HTR-8/SVneo (cell line): ENCODE results near the gene A2ML1.
A peak's percentile ranks its signal among the peaks of the same experiment; 100 is the strongest.
"Not testable (repeated sequence)": the region's sequence is repeated elsewhere in the genome, so short reads cannot be mapped to it uniquely, and the experiment has no call there.

ENCODE experiments used
- DNase-seq: peaks from one replicate; pipeline ENCODE4 v3.0.0; 2011; ENCODE audit warnings: low spot score, mixed read lengths; ENCODE audit not compliant: insufficient read length
- FAIRE-seq: peaks from 2 replicates; lab custom pipeline; 2011; peaks lifted over from hg19 to GRCh38; lab: Jason Lieb, UNC

A2ML1 gene

DNA sequence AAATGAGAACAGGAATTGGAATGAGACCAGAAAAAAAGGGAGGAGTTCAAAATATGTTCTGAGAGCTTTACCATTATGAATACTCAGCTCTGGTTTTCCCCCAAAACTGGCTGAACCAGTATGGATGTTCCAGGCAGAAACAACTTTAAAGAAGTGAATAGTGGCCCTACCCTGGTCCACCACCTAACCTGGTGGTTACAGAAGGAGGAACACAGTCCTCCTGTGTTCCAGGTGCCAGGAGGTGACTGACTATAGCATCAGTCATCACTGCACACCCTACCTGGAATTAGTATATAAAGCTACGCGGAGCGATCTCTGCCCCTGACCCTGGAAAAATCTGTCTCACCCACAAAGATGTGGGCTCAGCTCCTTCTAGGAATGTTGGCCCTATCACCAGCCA, at the start of gene A2ML1:
Gene A2ML1, plus strand, starts transcription at position 324 of the 400 bp plus-strand sequence. Its CDS starts 31 bp downstream, at position 355.
- FAIRE-seq, result no peak

DNA sequence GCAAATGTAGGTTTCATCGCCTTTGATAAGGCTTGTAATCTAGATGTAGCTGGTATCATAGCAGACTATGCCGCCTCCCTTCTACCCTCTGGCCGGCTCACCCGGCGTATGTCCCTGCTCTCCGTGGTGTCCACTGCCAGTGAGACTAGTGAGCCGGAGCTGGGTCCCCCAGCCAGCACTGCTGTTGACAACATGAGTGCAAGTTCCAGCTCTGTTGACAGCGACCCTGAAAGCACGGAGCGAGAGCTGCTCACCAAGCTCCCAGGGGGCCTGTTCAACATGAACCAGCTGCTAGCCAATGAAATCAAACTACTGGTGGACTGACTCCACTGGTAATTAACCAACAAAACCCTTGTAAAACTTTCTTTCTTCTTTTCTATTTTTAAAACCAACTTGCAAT, 49.0 kb upstream of the A2ML1 start:
- no peak for FAIRE-seq
- DNase-seq, result no peak

More for the DNA sequence above, at the start of gene A2ML1:
- no peak for DNase-seq

DNA sequence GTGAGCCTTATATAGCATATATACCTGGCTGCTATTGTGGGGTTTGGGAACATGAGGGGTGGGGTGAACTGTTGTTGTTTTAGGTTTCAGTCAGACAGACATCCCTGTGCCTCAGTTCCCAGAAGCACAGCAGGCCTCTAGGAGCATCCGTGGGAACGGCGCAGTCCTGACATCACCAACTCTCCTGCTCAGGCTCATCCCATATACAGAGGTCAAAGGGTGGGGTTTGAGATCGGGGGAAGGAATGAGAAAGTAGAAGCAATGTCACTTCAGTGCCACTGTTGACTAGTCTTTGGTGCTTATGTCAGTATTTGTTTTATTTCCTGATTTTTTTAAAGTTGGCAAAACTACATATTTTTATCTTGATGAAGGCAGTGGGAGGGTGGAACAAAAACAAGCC, 43.1 kb upstream of the A2ML1 start:
- no peak for FAIRE-seq
- no peak for DNase-seq

DNA sequence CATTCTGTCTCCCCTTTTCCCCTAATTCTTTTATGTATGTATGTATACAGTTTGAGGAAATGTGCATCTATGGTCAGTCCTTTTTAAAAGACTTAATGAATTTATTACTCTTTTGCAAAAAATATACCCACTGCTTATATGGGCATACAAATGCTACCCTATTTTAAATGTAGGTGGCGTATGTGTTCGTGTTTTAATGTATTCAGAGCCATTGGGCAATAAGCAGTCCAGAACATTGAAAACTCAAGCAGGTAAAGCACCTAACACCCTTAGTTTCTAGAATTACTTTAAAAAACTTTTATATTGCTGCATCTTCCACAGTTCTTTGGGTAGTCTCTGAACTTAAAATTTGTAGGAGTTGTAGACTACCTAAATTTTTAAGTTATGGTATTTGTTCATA, 42.6 kb upstream of the A2ML1 start:
- no peak for DNase-seq
- no peak for FAIRE-seq

DNA sequence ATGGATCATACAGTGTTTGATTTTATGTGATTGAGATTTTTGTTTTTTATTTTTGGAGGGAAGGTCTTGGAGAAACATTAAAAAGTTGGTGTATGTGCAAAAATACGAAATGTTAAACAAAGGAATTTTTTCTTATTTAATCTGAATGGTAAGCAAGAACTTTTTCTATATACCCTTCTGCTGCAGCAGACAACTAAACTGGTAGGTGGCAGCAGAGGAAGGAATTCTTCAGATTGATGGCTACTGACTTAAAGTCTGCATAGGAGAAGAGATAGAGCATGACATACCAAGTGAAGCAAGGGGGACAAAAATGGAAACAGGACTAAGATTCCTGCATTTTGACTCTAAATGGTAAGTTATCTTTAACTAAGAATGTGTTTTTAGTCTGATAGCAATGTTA, 42.0 kb upstream of the A2ML1 start:
- no peak for FAIRE-seq
- DNase-seq, result peak; percentile 14

DNA sequence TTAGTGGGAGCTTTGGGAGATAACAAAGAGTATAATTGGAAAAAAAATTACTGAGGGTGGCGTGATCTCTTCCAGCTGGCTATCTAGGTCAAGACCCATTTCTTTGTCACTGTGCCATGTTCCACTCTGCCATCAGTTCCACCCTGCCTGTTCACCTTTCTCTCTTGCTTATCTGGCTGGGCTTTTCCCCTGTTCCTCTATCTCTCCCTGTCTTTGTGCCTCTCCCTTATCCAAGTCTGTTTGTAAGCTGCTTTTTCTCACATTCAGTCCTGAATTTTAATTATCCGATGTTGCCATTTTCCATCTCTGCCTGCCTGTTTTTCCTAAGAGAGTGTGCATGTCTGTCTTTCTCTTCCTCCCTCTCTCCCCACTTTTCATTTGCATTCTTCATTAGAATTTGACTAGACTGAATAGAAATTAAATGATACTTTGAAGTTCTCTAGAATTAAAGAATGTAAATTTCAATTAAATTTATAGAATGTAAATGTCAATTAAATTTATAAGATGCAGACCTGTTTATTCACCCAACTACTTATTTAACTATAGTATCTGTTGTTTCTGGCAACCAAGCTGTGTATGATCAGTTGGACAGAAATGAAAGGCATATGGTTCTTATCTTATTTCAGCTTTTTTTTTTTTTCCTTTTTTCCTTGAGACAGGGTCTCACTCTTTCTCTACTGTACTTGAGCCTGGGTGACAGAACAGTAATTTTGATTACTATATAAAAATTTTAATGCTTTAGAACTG, 40.9 kb upstream of the A2ML1 start:
- DNase-seq (no peak), FAIRE-seq (no peak)

DNA sequence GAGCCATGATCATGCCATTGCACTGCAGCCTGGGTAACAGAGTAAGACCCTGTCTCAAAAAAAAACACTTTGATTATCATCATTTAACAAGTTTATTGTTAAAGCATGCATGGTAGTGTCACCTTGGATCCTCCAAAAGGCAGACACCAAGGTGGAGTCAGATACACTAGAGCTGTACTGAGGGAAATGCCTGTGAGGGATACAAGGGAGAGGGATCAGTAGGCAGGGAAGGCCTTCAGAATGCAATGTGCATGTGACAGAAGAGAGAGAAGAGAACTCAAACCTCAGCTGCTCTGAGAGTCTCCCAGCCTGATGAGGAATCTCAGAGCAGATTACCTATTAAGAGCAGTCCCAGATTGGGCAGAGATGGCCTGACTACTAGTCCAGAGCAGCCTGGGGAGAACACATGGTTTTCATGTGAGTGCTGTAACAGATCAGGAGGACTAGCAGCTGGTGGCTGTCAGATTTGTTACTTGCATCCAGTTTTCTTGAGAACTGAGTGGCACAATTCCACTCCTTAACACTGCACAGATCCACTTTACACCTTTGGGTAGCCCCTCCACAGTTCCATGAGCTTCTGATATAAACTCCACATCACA, 38.0 kb upstream of the A2ML1 start:
- no peak for FAIRE-seq
- no peak for DNase-seq

DNA sequence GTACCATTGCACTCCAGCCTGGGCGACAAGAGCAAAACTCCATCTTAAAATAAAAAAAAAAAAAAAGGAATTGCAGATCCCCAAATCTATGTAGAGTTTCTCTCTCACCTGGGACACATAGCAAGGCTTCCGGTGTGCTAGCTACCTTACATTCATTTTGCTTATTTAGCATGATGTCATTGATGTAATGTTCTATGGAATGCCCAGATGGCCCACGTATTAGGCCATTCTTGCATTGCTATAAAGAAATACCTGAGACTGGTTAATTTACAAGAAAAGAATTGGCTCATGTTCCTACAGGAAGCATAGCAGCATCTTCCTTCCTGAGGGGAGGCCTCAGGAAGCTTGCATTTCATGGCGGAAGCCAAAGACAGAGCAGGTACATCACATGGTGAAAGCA, 36.9 kb upstream of the A2ML1 start:
- DNase-seq (no peak), FAIRE-seq (no peak)

DNA sequence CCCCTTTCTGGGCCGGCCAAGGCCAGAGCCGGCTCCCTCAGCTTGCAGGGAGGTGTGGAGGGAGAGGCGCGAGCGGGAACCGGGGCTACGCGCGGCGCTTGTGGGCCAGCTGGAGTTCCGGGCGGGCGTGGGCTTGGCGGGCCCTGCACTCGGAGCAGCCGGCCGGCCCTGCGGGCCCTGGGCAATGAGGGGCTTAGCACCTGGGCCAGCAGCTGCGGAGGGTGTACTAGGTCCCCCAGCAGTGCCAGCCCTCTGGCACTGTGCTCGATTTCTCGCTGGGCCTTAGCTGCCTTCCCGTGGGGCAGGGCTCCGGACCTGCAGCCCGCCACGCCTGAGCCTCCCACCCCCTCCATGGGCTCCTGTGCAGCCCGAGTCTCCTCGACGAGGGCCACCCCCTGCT, 35.2 kb upstream of the A2ML1 start:
- not testable (repeated sequence) for FAIRE-seq, DNase-seq

DNA sequence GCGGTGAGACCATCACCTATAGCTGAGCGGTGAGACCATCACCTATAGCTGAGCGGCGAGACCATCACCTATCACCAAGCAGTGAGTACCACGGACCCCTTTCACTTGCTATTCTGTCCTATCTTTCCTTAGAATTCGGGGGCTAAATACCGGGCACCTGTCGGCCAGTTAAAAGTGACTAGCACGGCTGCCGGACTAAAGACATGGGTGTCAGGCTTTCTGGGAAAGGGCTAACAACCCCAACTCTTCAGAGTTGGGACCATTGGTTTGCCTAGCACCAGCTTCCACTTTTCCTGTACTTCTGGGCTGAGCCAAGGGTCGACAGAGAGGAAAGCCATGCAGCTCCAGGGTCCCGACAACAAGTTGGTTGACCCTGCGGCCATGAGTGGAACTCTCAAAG, 33.7 kb upstream of the A2ML1 start:
- not testable (repeated sequence) for DNase-seq, FAIRE-seq

DNA sequence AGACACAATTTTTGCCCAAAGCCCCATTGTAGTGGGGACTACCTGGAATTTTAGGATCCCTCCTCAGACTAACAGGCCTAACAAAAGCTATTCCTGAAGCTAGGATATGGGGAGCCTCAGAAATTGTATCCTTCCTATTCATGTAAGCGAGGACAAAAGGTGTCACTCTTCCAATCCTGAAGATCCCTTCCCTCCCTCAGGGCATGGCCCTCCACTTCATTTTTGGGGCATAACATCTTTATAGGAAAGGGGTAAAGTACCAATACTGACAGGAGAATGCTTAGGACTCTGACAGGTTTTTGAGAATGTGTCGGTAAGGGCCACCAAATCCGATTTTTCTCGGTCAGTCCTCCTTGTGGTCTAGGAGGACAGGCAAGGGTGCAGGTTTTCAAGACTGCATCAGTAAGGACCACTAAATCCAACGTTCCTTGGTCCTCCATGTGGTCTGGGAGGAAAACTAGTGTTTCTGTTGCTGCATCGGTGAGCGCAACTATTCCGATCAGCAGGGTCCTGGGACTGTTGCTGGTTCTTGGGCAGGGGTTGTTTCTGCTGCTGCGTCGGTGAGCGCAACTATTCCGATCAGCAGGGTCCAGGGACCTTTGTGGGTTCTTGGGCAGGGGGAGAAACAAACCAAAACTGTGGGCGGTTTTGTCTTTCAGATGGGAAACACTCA, 32.9 kb upstream of the A2ML1 start:
- not testable (repeated sequence) for DNase-seq, FAIRE-seq

DNA sequence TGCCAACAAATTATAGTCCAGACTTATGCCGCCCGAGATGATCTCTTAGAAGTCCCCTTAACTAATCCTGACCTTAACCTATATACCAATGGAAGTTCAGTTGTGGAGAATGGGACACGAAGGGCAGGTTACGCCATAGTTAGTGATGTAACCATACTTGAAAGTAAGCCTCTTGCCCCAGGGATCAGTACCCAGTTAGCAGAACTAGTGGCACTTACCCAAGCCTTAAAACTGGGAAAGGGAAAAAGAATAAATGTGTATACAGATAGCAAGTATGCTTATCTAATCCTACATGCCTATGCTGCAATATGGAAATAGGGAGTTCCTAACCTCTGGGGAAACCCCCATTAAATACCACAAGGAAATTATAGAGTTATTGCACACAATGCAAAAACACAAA, 29.2 kb upstream of the A2ML1 start:
- not testable (repeated sequence) for DNase-seq, FAIRE-seq

DNA sequence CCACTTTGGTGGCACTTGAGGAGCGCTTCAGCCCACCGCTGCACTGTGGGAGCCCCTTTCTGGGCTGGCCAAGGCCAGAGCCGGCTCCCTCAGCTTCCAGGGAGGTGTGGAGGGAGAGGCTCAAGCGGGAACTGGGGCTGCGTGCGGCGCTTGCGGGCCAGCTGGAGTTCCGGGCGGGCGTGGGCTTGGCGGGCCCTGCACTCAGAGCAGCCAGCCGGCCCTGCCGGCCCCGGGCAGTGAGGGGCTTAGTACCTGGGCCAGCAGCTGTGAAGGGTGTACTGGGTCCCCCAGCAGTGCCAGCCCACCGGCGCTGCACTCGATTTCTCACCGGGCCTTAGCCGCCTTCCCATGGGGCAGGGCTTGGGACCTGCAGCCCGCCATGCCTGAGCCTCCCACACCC, 27.8 kb upstream of the A2ML1 start:
- not testable (repeated sequence) for DNase-seq, FAIRE-seq

DNA sequence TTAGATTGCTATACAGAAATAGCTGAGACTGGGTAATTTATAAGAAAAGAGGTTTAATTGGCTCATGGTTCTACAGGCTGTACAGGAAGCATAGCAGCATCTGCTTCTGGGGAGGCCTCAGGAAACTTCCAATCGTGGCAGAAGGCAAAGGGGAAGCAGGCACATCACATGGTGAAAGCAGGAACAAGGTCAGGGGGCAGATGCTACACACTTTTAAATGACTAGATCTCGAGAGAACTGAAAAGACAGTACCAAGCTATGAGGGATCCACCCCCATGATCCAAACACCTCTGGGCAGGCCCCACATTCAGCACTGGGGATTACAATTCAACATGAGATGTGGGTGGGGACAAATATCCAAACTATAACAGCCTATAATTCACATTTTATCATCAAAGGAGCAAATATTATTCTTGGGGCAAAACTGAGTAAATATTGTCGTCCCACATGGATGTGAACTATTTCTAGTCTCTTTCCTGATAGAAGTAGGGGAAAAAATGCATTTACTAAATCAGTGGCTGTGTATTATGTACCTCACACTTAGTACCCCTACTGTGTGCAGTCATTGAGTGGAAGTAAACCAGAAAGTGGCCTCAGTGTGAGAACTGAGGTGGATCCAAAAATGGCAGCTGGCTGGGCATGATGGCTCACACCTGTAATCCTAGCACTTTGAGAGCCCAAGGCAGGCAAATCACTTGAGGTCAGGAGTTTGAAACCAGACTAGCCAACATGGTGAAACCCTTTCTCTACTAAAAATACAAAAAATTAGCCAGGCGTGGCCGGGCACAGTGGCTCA, 25.4 kb upstream of the A2ML1 start:
- DNase-seq (no peak), FAIRE-seq (no peak)

DNA sequence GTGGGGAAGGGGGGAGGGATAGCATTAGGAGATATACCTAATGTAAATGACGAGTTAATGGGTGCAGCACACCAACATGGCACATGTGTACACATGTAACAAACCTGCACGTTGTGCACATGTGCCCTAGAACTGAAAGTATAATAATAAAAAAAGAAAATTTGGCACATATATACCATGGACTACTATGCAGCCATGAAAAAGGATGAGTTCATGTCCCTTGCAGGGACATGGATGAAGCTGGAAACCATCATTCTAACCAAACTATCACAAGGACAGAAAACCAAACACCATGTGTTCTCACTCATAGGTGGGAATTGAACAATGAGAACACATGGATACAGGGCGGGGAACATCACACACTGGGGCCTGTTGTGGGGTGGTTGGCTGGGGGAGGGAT, 21.2 kb upstream of the A2ML1 start:
- not testable (repeated sequence) for FAIRE-seq

DNA sequence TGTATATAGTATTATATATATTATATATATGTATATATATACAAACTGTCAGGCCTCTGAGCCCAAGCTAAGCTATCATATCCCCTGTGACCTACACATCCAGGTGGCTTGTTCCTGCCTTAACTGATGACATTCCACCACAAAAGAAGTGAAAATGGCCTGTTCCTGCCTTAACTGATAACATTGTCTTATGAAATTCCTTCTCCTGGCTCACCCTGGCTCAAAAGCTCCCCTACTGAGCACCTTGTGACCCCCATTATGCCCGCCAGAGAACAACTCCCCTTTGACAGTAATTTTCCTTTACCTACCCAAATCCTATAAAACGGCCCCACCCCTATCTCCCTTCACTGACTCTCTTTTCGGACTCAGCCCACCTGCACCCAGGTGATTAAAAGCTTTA, 17.6 kb upstream of the A2ML1 start:
- not testable (repeated sequence) for DNase-seq, FAIRE-seq

More for the DNA sequence above, 21.2 kb upstream of the A2ML1 start:
- not testable (repeated sequence) for DNase-seq

DNA sequence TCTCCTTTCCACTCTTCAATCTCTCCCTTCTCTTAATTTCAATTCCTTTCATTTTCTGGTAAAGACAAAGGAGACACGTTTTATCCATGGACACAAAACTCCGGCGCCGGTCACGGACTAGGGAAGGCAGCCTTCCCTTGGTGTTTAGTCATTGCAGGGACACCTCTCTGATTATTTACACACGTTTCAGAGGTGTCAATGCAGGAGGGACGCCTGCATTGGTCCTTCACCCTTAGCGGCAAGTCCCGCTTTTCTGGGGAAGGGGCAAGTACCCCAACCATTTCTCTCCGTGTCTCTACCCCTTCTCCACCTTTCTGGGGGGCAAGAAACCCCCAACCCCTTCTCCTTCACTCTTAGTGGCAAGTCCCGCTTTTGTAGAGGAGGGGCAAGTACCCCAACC, 16.9 kb upstream of the A2ML1 start:
- not testable (repeated sequence) for FAIRE-seq, DNase-seq

DNA sequence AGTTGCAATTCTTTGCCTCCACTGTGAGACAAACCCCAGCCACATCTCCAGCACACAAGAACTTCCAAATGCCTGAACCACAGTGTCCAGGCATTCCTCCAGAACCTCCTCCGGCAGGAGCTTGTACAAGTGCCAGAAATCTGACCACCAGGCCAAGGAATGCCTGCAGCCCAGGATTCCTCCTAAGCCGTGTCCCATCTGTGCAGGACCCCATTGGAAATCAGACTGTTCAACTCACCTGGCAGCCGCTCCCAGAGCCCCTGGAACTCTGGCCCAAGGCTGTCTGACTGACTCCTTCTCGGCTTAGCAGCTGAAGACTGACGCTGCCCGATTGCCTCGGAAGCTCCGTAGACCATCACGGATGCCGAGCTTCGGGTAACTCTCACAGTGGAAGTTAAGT, 15.3 kb upstream of the A2ML1 start:
- FAIRE-seq, DNase-seq: not testable (repeated sequence)

DNA sequence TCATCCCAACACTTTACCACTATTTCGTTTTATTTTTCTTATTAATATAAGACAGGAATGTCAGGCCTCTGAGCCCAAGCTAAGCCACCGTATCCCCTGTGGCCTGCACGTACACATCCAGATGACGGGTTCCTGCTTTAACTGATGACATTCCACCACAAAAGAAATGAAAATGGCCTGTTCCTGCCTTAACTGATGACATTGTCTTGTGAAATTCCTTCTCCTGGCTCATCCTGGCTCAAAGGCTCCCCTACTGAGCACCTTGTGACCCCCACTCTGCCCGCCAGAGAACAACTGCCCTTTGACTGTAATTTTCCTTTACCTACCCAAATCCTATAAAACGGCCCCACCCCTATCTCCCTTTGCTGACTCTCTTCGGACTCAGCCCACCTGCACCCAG, 12.3 kb upstream of the A2ML1 start:
- not testable (repeated sequence) for DNase-seq, FAIRE-seq
